Measurements from ENCODE around the gene TPP2. TPM values are rescaled to one million over a fixed set of nuclear protein-coding genes. Genes with fewer than 3 reads are reported as not detected.

TPP2 gene
- 40.5 and 56.3 TPM in 2 replicates for total RNA-seq

GRCh38 chr13:102596147-102597028 is at the start of gene TPP2:
TPP2 (plus strand) TSS chr13:102596986; CDS start chr13:102597039, 53 bp downstream.
- DNase-seq (ENCODE audit: low read depth, low spot score): peak; percentile 98

GRCh38 chr13:102548811-102549210 is 48.0 kb upstream of the TPP2 start:
- no peak for DNase-seq (ENCODE audit: low read depth, low spot score)

GRCh38 chr13:102550507-102550906 is 46.3 kb upstream of the TPP2 start:
- no peak for DNase-seq (ENCODE audit: low read depth, low spot score)

- peak; percentile 5 for DNase-seq (ENCODE audit: low read depth, low spot score)
Observed at GRCh38 chr13:102555914-102556553, 40.8 kb upstream of the TPP2 start.

- no peak for DNase-seq (ENCODE audit: low read depth, low spot score)
Observed at GRCh38 chr13:102556806-102557205, 40.0 kb upstream of the TPP2 start.

- no peak for DNase-seq (ENCODE audit: low read depth, low spot score)
Observed at GRCh38 chr13:102558029-102558428, 38.8 kb upstream of the TPP2 start.

GRCh38 chr13:102561933-102562332 is 34.9 kb upstream of the TPP2 start:
- DNase-seq (ENCODE audit: low read depth, low spot score): no peak

- DNase-seq (ENCODE audit: low read depth, low spot score): no peak
Observed at GRCh38 chr13:102563267-102563666, 33.5 kb upstream of the TPP2 start.

GRCh38 chr13:102564564-102564963 is 32.2 kb upstream of the TPP2 start:
- DNase-seq (ENCODE audit: low read depth, low spot score): no peak

- DNase-seq (ENCODE audit: low read depth, low spot score): no peak
Observed at GRCh38 chr13:102566513-102566912, 30.3 kb upstream of the TPP2 start.

- no peak for DNase-seq (ENCODE audit: low read depth, low spot score)
Observed at GRCh38 chr13:102567857-102568256, 28.9 kb upstream of the TPP2 start.

- no peak for DNase-seq (ENCODE audit: low read depth, low spot score)
Observed at GRCh38 chr13:102569488-102569887, 27.3 kb upstream of the TPP2 start.

- no peak for DNase-seq (ENCODE audit: low read depth, low spot score)
Observed at GRCh38 chr13:102571075-102571474, 25.7 kb upstream of the TPP2 start.

GRCh38 chr13:102572323-102572722 is 24.5 kb upstream of the TPP2 start:
- DNase-seq (ENCODE audit: low read depth, low spot score): no peak

GRCh38 chr13:102580552-102581169 is 16.1 kb upstream of the TPP2 start:
- peak; percentile 35 for DNase-seq (ENCODE audit: low read depth, low spot score)

GRCh38 chr13:102582256-102582655 is 14.5 kb upstream of the TPP2 start:
- no peak for DNase-seq (ENCODE audit: low read depth, low spot score)

GRCh38 chr13:102584434-102584833 is 12.4 kb upstream of the TPP2 start:
- DNase-seq (ENCODE audit: low read depth, low spot score): no peak

- no peak for DNase-seq (ENCODE audit: low read depth, low spot score)
Observed at GRCh38 chr13:102586615-102587014, 10.2 kb upstream of the TPP2 start.

GRCh38 chr13:102587916-102588315 is 8.9 kb upstream of the TPP2 start:
- no peak for DNase-seq (ENCODE audit: low read depth, low spot score)

GRCh38 chr13:102589301-102589822 is 7.4 kb upstream of the TPP2 start:
- no peak for DNase-seq (ENCODE audit: low read depth, low spot score)

GRCh38 chr13:102591988-102592781 is 4.6 kb upstream of the TPP2 start:
- peak; percentile 54 for DNase-seq (ENCODE audit: low read depth, low spot score)
